Progenitor cell of endocrine pancreas (in vitro differentiated cells): ENCODE measurements around the gene DUSP22. TPM values are rescaled to one million over a fixed set of nuclear protein-coding genes. Genes with fewer than 3 reads are reported as not detected.

ENCODE experiments used
- DNase-seq: peaks from one replicate; pipeline ENCODE4 v3.0.0; 2021; ENCODE audit warnings: low spot score; ENCODE audit not compliant: unreplicated experiment
- H3K27ac Mint-ChIP-seq: 2 replicates; pipeline ENCODE4 v1.8.0; 2021; ENCODE audit warnings: mild to moderate bottlenecking, moderate library complexity, mixed read lengths
- H3K27me3 Mint-ChIP-seq: 2 replicates; pipeline ENCODE4 v1.8.0; 2021; ENCODE audit warnings: mixed read lengths
- H3K36me3 Mint-ChIP-seq: 2 replicates; pipeline ENCODE4 v1.8.0; 2022; ENCODE audit warnings: mixed read lengths; ENCODE audit not compliant: insufficient read depth
- H3K4me1 Mint-ChIP-seq: 2 replicates; pipeline ENCODE4 v1.8.0; 2021; ENCODE audit warnings: low read depth, mixed read lengths
- H3K4me3 Mint-ChIP-seq: 2 replicates; pipeline ENCODE4 v1.8.0; 2021; ENCODE audit warnings: low read depth, mild to moderate bottlenecking, moderate library complexity, mixed read lengths
- H3K9me3 Mint-ChIP-seq: 2 replicates; pipeline ENCODE4 v1.8.0; 2021; ENCODE audit warnings: low read depth, mixed read lengths
- CTCF ChIP-seq: fragments of 200-600 bp; sonication (generic); IDR thresholded peaks from one replicate; pipeline ENCODE4 v1.5.0; 2021; ENCODE audit warnings: antibody characterized with exemption, mild to moderate bottlenecking; ENCODE audit not compliant: unreplicated experiment
- total RNA-seq: library from RNA; stranded (reverse); gene quantifications from 2 replicates; pipeline ENCODE4 v1.2.1, GENCODE V29; 2021

Gene DUSP22
- total RNA-seq, 1 donor from 2014 or later, result 40.4 TPM

DNA sequence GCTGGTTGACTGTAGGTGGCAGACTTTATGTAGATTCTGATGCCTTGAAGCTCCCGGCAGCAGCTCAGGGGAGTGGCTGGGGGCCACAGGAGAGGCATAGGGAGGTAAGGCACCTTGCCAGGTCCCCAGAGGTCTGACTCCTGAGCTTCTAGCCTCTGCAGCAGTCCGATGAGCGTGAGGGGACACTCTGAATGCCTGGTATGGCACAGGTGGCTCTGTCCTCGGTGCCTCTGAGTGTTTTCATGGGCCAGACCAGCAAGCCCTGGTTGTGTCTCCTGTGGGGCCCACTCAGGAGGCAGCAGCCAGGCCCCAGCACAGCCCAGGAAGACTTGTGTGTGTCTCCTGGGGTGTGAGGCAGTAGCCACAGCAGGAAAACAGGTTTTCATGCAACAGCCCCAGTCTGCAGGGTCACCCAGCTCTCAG, 59.6 kb downstream of the DUSP22 start:
- peaks cover 35% of the 10 kb centered on the region for H3K9me3 Mint-ChIP-seq
- no peaks in the 10 kb centered on the region for H3K27me3 Mint-ChIP-seq

GRCh38 chr6:352474-352873, 60.2 kb downstream of the DUSP22 start:
- H3K27me3 Mint-ChIP-seq, result no peaks in the 10 kb centered on the region
- DNase-seq, result no peak
- peaks cover 35% of the 10 kb centered on the region for H3K9me3 Mint-ChIP-seq
- H3K4me3 Mint-ChIP-seq, result no peak overlapping the region
- TF ChIP-seq CTCF, result no peak
- peaks cover 17% of the 10 kb centered on the region for H3K36me3 Mint-ChIP-seq
- H3K27ac Mint-ChIP-seq, result no peak overlapping the region
- no peaks in the 10 kb centered on the region for H3K4me1 Mint-ChIP-seq

More for the DNA sequence above, 59.6 kb downstream of the DUSP22 start:
- DNase-seq, result no peak
- TF ChIP-seq CTCF, result no peak
- H3K27ac Mint-ChIP-seq, result no peak overlapping the region
- H3K4me1 Mint-ChIP-seq, result no peaks in the 10 kb centered on the region
- H3K36me3 Mint-ChIP-seq, result peaks cover 17% of the 10 kb centered on the region
- no peak overlapping the region for H3K4me3 Mint-ChIP-seq

- Mint-ChIP-seq H3K4me3 (no peak overlapping the region), H3K27me3 (no peaks in the 10 kb centered on the region), H3K4me1 (no peaks in the 10 kb centered on the region), H3K9me3 (peaks cover 35% of the 10 kb centered on the region), H3K27ac (no peak overlapping the region), H3K36me3 (peaks cover 17% of the 10 kb centered on the region)
- no peak for TF ChIP-seq CTCF
- no peak for DNase-seq
Measured at GRCh38 chr6:352896-353470, 60.7 kb downstream of the DUSP22 start.

DNA sequence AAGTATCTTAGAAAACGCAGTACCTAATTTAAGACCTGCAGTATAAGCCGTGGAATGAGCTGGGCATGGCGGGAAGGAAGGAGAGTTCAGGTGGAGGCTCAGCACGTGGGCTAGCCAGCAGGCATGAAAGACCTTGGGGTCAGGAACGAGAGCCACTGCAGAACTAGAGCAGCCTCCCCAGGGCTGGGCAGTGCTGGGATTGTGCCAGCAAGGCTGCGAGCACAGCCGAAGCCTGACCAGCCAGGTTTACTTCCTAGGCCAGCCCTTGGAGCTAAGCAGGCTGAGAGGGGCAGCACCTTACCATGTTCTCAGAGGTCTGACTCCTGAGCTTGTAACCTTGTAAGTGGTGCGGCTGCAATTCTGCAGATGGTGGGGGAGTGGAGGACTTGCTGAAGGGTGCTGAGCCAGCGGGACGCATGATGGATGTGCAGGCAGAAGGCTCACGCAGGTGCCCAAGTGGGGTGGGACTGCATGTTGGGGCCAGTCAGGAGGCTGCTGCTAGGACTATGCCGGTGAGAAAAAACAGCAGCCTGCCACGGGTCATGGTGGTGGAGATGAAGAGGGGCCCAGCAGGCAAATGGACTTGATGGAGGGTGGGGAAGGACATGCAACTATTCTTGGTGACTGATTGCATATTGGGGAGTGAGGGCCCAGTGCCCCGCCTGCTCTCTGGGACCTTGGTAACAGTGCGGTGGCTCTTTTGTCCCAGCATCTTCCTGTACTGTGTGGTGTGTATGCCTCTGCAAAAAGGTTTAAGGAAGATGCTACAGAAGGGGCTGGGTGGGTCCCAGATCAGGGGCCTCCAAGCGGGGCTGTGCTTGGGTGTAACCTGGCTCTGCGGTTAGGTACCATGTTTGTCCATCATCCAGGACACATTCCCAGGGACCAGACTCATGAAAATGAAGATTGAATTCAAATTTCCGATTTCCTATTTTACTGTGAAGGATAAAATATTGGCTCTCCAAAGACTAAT, 61.6 kb downstream of the DUSP22 start:
- H3K36me3 Mint-ChIP-seq, result peaks cover 16% of the 10 kb centered on the region

More for the DNA sequence above, 61.6 kb downstream of the DUSP22 start:
- Mint-ChIP-seq H3K4me3 (no peak overlapping the region), H3K27me3 (no peaks in the 10 kb centered on the region), H3K9me3 (peaks cover 38% of the 10 kb centered on the region), H3K27ac (no peak overlapping the region), H3K4me1 (no peaks in the 10 kb centered on the region)
- no peak for DNase-seq
- TF ChIP-seq CTCF, result no peak
